HG03558 (cell line): ENCODE measurements around the gene DLX5.
"Not testable (repeated sequence)": the region's sequence is repeated elsewhere in the genome, so short reads cannot be mapped to it uniquely, and the experiment has no call there.

Experiments
- ATAC-seq: cut with Tn5 transposase; IDR thresholded peaks from one replicate; pipeline ENCODE4 v1.9.1; 2021; ENCODE audit warnings: moderate number of reproducible peaks; ENCODE audit not compliant: unreplicated experiment; ENCODE audit errors: extremely low read depth

DLX5 gene

GRCh38 chr7:97024209-97025129 is at the start of gene DLX5:
TSS of gene DLX5 (minus strand) at chr7:97024831. CDS start at chr7:97024623, 208 bp downstream.
- no peak for ATAC-seq

- not testable (repeated sequence) for ATAC-seq
These were observed 47.4 kb upstream of the DLX5 start for GRCh38 chr7:97072025-97072424.

GRCh38 chr7:97064972-97065587 is 40.4 kb upstream of the DLX5 start:
- peak; percentile 68 for ATAC-seq

- no peak for ATAC-seq
These were observed 39.4 kb upstream of the DLX5 start for GRCh38 chr7:97064020-97064419.

- ATAC-seq: no peak
These were observed 18.6 kb upstream of the DLX5 start for GRCh38 chr7:97043281-97043680.

- no peak for ATAC-seq
These were observed 14.9 kb upstream of the DLX5 start for GRCh38 chr7:97039374-97040065.

GRCh38 chr7:97034213-97034852 is 9.7 kb upstream of the DLX5 start:
- ATAC-seq: not testable (repeated sequence)

- ATAC-seq: no peak
These were observed 3.0 kb upstream of the DLX5 start for GRCh38 chr7:97027427-97028234.

- no peak for ATAC-seq
These were observed 2.2 kb upstream of the DLX5 start for GRCh38 chr7:97026715-97027426.

- no peak for ATAC-seq
These were observed 1.5 kb upstream of the DLX5 start for GRCh38 chr7:97025983-97026714.

- ATAC-seq: no peak
These were observed 484 bp upstream of the DLX5 start for GRCh38 chr7:97025130-97025499.

GRCh38 chr7:97022491-97023306 is 1.9 kb downstream of the DLX5 start:
- ATAC-seq: no peak

GRCh38 chr7:97021747-97022490 is 2.7 kb downstream of the DLX5 start:
- ATAC-seq: no peak

GRCh38 chr7:97020996-97021746 is 3.5 kb downstream of the DLX5 start:
- ATAC-seq: no peak

- no peak for ATAC-seq
These were observed 4.0 kb downstream of the DLX5 start for GRCh38 chr7:97020601-97020995.

- no peak for ATAC-seq
These were observed 4.9 kb downstream of the DLX5 start for GRCh38 chr7:97019710-97020225.
